Transverse colon (tissue), 4 donors: ENCODE measurements around the gene B4GALT2. TPM values are rescaled to one million over a fixed set of nuclear protein-coding genes. Genes with fewer than 3 reads are reported as not detected.

Source experiments
- DNase-seq: peaks from one replicate; pipeline ENCODE4 v3.0.0-alpha.2; 2019
- H3K27ac ChIP-seq, 4 donors: fragments of 200-600 bp; sonication (generic); 2 replicates each; pipeline ENCODE4 v1.5.1; 2016 to 2018; ENCODE audit warnings: inconsistent platforms in 4 of 4
- H3K27me3 ChIP-seq: fragments of 200-600 bp; sonication (generic); 2 replicates; pipeline ENCODE4 v1.5.1; 2017; ENCODE audit warnings: inconsistent platforms
- H3K36me3 ChIP-seq, 4 donors: fragments of 200-600 bp; sonication (generic); 2 replicates each; pipeline ENCODE4 v1.5.1; 2017 to 2019; ENCODE audit warnings: inconsistent platforms in 4 of 4
- H3K4me1 ChIP-seq, 4 donors: fragments of 200-600 bp; sonication (generic); 2 replicates each; pipeline ENCODE4 v1.5.1; 2017 to 2020; ENCODE audit warnings: inconsistent platforms in 4 of 4
- H3K4me3 ChIP-seq, 4 donors: fragments of 200-600 bp; sonication (generic); 1 replicate in 1 of 4; 2 replicates in 3 of 4; pipeline versions ENCODE4 v1.5.1 to v1.6.1; 2017 to 2019; ENCODE audit warnings: inconsistent platforms in 4 of 4
- H3K9me3 ChIP-seq, 2 donors: fragments of 200-600 bp; sonication (generic); 2 replicates each; pipeline ENCODE4 v1.5.1; 2017 to 2019; ENCODE audit warnings: inconsistent platforms in 2 of 2
- EP300 ChIP-seq: sonication (generic); formaldehyde crosslinking; IDR thresholded peaks from one replicate; pipeline ENCODE4 v1.6.1; 2017; ENCODE audit warnings: antibody characterized with exemption, low read depth
- POLR2A ChIP-seq: fragments of 450-650 bp; IDR thresholded peaks from one replicate; pipeline ENCODE4 v1.6.1; 2016; ENCODE audit warnings: antibody characterized with exemption, mild to moderate bottlenecking, moderate library complexity
- POLR2AphosphoS5 ChIP-seq, 3 donors: sonication (generic); formaldehyde crosslinking; IDR thresholded peaks; one replicate each; pipeline ENCODE4 v1.6.1; 2016; ENCODE audit warnings: antibody characterized with exemption in 3 of 3
- whole genome bisulfite sequencing, 2 donors: methylation state at CpG; one replicate each; pipeline ENCODE4 v1.1.5; 2018; ENCODE audit warnings: low coverage in 1 of 2; 5-methylcytosine and 5-hydroxymethylcytosine counted together
- in situ Hi-C, 4 donors: fragments of 200-750 bp; cut with MboI; loops; one replicate each; pipeline versions ENCODE4 v1.15.0 to v1.15.1; 2017; ENCODE audit warnings: low sequenced_read_pairs in 3 of 4, low pct_ligation_motif_present in 1 of 4, low pct_unique_long_range_greater_than_20kb in 1 of 4
- intact Hi-C: fragments of 100-400 bp; cut with DNase I; formaldehyde crosslinking; loops from one replicate; pipeline ENCODE4 v1.15.1; 2023; ENCODE audit warnings: low total_unique reads
- total RNA-seq, 4 donors: library from RNA; depleted of rRNA; stranded (reverse); fragments of >200 nt; gene quantifications; one replicate each; pipeline ENCODE4 v1.1.0, GENCODE V29; 2016
- TF ChIP-seq, protein P1 (sequence below), 5 experiments: fragments of 200-600 bp in 3 of 5; fragments of 450-650 bp in 2 of 5; sonication (generic) in 3 of 5; IDR thresholded peaks; 1 replicate in 2 of 5; 2 replicates in 3 of 5; pipeline ENCODE4 v1.5.1; 2016 to 2017; ENCODE audit warnings: antibody characterized with exemption in 5 of 5, inconsistent platforms in 3 of 5, mild to moderate bottlenecking in 2 of 5, moderate library complexity in 1 of 5

Gene B4GALT2
- total RNA-seq, 4 donors from 2014 or later = 16.5 to 19.5 (median 18.6) TPM

DNA sequence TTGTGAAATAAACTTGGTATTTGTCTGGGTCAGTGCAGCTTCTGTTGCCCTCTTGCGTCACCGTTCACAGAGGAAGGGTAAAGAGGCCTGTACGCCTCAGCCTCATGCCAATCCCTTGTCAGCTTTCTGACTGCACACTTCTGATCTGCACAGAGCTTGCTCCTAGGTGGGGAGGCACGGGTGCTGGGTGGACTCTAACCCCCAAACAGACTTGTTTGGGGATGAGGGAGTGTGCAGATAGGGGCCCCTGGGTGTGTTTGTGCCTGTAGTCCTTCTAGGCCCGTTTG lies 803 bp upstream of the B4GALT2 start:
- in situ Hi-C loops (no loop called here), intact Hi-C loops (no loop called here)
- TF ChIP-seq, protein P1, sequence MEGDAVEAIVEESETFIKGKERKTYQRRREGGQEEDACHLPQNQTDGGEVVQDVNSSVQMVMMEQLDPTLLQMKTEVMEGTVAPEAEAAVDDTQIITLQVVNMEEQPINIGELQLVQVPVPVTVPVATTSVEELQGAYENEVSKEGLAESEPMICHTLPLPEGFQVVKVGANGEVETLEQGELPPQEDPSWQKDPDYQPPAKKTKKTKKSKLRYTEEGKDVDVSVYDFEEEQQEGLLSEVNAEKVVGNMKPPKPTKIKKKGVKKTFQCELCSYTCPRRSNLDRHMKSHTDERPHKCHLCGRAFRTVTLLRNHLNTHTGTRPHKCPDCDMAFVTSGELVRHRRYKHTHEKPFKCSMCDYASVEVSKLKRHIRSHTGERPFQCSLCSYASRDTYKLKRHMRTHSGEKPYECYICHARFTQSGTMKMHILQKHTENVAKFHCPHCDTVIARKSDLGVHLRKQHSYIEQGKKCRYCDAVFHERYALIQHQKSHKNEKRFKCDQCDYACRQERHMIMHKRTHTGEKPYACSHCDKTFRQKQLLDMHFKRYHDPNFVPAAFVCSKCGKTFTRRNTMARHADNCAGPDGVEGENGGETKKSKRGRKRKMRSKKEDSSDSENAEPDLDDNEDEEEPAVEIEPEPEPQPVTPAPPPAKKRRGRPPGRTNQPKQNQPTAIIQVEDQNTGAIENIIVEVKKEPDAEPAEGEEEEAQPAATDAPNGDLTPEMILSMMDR (IDR thresholded peaks at IDR 0.05) = no peak
- TF ChIP-seq POLR2AphosphoS5 (IDR thresholded peaks at IDR 0.05) (no peak), EP300 (no peak), POLR2A (no peak)
- H3K4me1 ChIP-seq = peaks cover 38 to 59% (median 56%) of the 10 kb centered on the region in 4 donors
- H3K27me3 ChIP-seq = no peaks in the 10 kb centered on the region
- no peak for DNase-seq
- peaks cover 0 to 5% (median 0%) of the 10 kb centered on the region in 4 donors for H3K36me3 ChIP-seq
- no peak overlapping the region for H3K4me3 ChIP-seq
- H3K9me3 ChIP-seq = no peaks in the 10 kb centered on the region
- 81% methylated on average over 3 of the region's 5 CpGs; no CpG with 5 or more reads in 1 of the 2 donors for WGBS, 2 donors
- H3K27ac ChIP-seq = peak overlapping the region; percentile 62 to 83 (median 72)

DNA sequence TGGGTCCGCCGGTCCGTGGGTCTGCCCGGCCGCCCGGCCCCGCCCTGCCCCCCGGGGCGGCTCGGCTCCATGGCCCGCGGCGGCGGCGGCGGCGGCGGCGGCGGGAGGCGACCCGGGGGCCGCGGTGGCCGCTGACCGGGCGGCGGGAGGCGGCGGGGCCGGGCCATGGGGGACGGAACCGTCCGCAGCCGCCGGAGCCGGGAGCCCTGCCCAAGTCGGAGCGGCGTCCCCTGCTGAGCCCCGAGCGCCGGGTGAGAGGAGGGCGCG lies 184 bp downstream of the B4GALT2 start:
- no peak for DNase-seq
- in situ Hi-C loops (no loop called here), intact Hi-C loops (no loop called here)
- H3K36me3 ChIP-seq = peaks cover 0 to 5% (median 0%) of the 10 kb centered on the region in 4 donors
- peaks cover 33 to 55% (median 51%) of the 10 kb centered on the region in 4 donors for H3K4me1 ChIP-seq
- H3K27ac ChIP-seq = peak overlapping the region; percentile 72 to 85 (median 82)
- peak overlapping the region; percentile 73 to 83 (median 78) for H3K4me3 ChIP-seq
- no peaks in the 10 kb centered on the region for H3K9me3 ChIP-seq
- WGBS, 2 donors = 0% methylated on average over 2 of the region's 45 CpGs; no CpG with 5 or more reads in 1 of the 2 donors
- TF ChIP-seq EP300 = no peak
- no peak for TF ChIP-seq POLR2A
- TF ChIP-seq POLR2AphosphoS5 (IDR thresholded peaks at IDR 0.05) = no peak
- H3K27me3 ChIP-seq = no peaks in the 10 kb centered on the region

GRCh38 chr1:43979528-43980254 lies 681 bp downstream of the B4GALT2 start:
- no peaks in the 10 kb centered on the region for H3K27me3 ChIP-seq
- in situ Hi-C loops = no loop called here
- H3K9me3 ChIP-seq = no peaks in the 10 kb centered on the region
- peak overlapping the region; percentile 73 to 83 (median 78) for H3K4me3 ChIP-seq
- intact Hi-C loops = no loop called here
- DNase-seq = peak; percentile 72
- peaks cover 32 to 52% (median 50%) of the 10 kb centered on the region in 4 donors for H3K4me1 ChIP-seq
- WGBS, 2 donors = 4% methylated on average over 29 of the region's 45 CpGs; no CpG with 5 or more reads in 1 of the 2 donors
- peak; percentile 13 for TF ChIP-seq POLR2A
- TF ChIP-seq EP300 = no peak
- peak in 1 of 3 donors; percentile 9 for TF ChIP-seq POLR2AphosphoS5 (IDR thresholded peaks at IDR 0.05)
- TF ChIP-seq, protein P1 (IDR thresholded peaks at IDR 0.05) = no peak
- H3K27ac ChIP-seq = peak overlapping the region; percentile 72 to 85 (median 82)
- H3K36me3 ChIP-seq = peaks cover 0 to 5% (median 0%) of the 10 kb centered on the region in 4 donors

GRCh38 chr1:43980255-43981134 lies 1.5 kb downstream of the B4GALT2 start:
- Histone ChIP-seq H3K27me3 (no peaks in the 10 kb centered on the region), H3K36me3 (peaks cover 0 to 5% (median 0%) of the 10 kb centered on the region in 4 donors), H3K27ac (peak overlapping the region; percentile 72 to 85 (median 82)), H3K4me3 (peak overlapping the region in 2 of 4 donors; percentile 74 to 81), H3K9me3 (no peaks in the 10 kb centered on the region), H3K4me1 (peaks cover 32 to 50% (median 49%) of the 10 kb centered on the region in 4 donors)
- 56% methylated on average over 13 of the region's 13 CpGs; no CpG with 5 or more reads in 1 of the 2 donors for WGBS, 2 donors
- no peak for DNase-seq
- intact Hi-C loops (no loop called here), in situ Hi-C loops (no loop called here)
- TF ChIP-seq EP300 (no peak), POLR2A (no peak), POLR2AphosphoS5 (IDR thresholded peaks at IDR 0.05) (no peak)
- TF ChIP-seq, protein P1 (IDR thresholded peaks at IDR 0.05) = no peak
